ENCODE results near the gene KBTBD3. TPM values are rescaled to one million over a fixed set of nuclear protein-coding genes. Genes with fewer than 3 reads are reported as not detected.

KBTBD3 gene, protein sequence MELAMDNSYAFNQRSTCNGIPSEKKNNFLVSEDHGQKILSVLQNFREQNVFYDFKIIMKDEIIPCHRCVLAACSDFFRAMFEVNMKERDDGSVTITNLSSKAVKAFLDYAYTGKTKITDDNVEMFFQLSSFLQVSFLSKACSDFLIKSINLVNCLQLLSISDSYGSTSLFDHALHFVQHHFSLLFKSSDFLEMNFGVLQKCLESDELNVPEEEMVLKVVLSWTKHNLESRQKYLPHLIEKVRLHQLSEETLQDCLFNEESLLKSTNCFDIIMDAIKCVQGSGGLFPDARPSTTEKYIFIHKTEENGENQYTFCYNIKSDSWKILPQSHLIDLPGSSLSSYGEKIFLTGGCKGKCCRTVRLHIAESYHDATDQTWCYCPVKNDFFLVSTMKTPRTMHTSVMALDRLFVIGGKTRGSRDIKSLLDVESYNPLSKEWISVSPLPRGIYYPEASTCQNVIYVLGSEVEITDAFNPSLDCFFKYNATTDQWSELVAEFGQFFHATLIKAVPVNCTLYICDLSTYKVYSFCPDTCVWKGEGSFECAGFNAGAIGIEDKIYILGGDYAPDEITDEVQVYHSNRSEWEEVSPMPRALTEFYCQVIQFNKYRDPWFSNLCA
- polyA plus RNA-seq (2011; rRNA removed) (6.9 and 9.4 TPM in 2 replicates), polyA plus RNA-seq (2017; fragmentation: RNase III; extraction: RNeasy Plus Mini Kit Qiagen cat#74134 plus additional on column Dnase treatment) (3.3 to 3.7 TPM (median 3.4 TPM) in 3 replicates), polyA minus RNA-seq (2011; rRNA and poly(A)+ RNA removed) (1.5 and 6.2 TPM in 2 replicates)
- polyA plus RNA-seq (2012; cell fraction: cytosol; rRNA removed), result 0.52 and 0.60 TPM in 2 replicates
- polyA plus RNA-seq (2012; cell fraction: nucleus; rRNA removed), result 0.24 TPM in 2 replicates

DNA sequence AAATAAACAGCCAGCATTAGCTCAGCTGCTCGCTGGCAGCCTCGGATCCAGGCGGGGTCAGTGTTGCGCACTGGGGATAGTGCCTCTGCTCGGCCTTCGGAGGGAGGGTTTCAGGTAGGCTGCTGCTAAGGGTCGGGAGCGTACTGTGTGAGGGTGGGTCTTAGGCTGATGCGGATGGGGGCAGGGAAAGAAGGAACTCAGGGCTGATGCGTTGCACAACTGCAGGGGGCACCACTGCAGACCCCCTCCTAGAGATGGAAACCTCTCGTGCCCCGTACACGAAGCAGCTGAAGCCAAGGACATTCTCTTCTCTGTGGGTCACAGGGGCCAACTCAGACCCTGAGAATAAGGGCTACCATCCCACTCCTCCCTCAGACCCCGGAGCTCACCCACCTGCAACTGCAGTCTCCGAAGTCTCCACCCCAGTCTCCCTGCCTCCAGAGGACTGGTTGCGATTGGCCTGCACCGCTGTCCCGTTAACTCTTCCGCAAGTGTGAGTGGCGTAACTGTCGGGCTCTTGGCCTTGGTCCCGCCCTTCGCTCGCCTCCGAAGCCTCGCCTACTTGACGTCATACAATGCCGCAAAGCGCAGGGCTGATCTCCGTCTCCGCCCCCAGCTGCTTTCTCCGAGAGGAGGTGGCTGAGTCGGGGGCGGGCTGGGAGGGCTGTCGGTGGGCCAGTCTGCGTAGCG lies at the start of gene KBTBD3:
Gene KBTBD3 (minus strand): TSS at position 429 of the 690 bp plus-strand sequence. CDS start 18,250 bp downstream, outside the sequence.
- H3K4me2 ChIP-seq, result peak within 1 kb of the TSS; percentile 91
- H3K27ac ChIP-seq, result peak within 1 kb of the TSS; percentile 92 to 95
- H3K4me3 ChIP-seq, result peak within 1 kb of the TSS; percentile 76
- DNase-seq (ENCODE audit: low read depth in 1 of 2, low spot score in 1 of 2), result peak; percentile 71 to 98
- ATAC-seq, result peak; percentile 96 to 98
- ChIA-PET POLR2A (interaction anchor here (0.5 to 1.4 kb wide), 8 partner anchors 10 to 1273 kb away, joined by 3 to 10 read pairs (median 4); partner anchors contain the start of gene MSANTD4), CTCF (interaction anchor here (0.7 kb wide), 1 partner anchor 13 kb away, joined by 3 read pairs; no protein-coding TSS in a partner anchor)
- no peaks in the 10 kb centered on the region for H3K9me3 ChIP-seq
- FAIRE-seq, result no peak
- 0% methylated on average over 2 of the region's 37 CpGs for WGBS (ENCODE audit: missing lambda C conversion rate)
- peaks cover 23% of the 10 kb centered on the region; the same call in 2 of the 3 replicates for H3K4me1 ChIP-seq
- TF ChIP-seq BHLHE40 (IDR thresholded peaks at IDR 0.05; ENCODE audit: low read depth, low read length), result no peak
- no peak for TF ChIP-seq RFX5 (IDR thresholded peaks at IDR 0.05)
- TF ChIP-seq CBX8 (IDR thresholded peaks at IDR 0.05), result no peak
- no peak for TF ChIP-seq MAZ (IDR thresholded peaks at IDR 0.05; ENCODE audit: borderline replicate concordance, low read depth, low read length)
- TF ChIP-seq PHF8 (IDR thresholded peaks at IDR 0.05; ENCODE audit: borderline replicate concordance, low read depth), result peak; percentile 27; the same call in 1 of the 2 replicates
- TF ChIP-seq SMC3 (IDR thresholded peaks at IDR 0.05), result no peak
- TF ChIP-seq JUN (IDR thresholded peaks at IDR 0.05), result peak in 1 of 2 experiments; percentile 16; a peak in 1 of 5 replicates
- no peak for TF ChIP-seq MAX (IDR thresholded peaks at IDR 0.05)
- peak; percentile 45 to 77; a peak in 2 of 4 replicates for TF ChIP-seq CEBPB (IDR thresholded peaks at IDR 0.05)
- no peak for TF ChIP-seq FOSL2 (IDR thresholded peaks at IDR 0.05)
- TF ChIP-seq FOSL2 (CRISPR knock-in tag; IDR thresholded peaks at IDR 0.05), result no peak
- TF ChIP-seq NR3C1 (IDR thresholded peaks at IDR 0.05), result no peak
- no peak for TF ChIP-seq ZSCAN20 (CRISPR knock-in tag; IDR thresholded peaks at IDR 0.05)
- TF ChIP-seq, protein P1, sequence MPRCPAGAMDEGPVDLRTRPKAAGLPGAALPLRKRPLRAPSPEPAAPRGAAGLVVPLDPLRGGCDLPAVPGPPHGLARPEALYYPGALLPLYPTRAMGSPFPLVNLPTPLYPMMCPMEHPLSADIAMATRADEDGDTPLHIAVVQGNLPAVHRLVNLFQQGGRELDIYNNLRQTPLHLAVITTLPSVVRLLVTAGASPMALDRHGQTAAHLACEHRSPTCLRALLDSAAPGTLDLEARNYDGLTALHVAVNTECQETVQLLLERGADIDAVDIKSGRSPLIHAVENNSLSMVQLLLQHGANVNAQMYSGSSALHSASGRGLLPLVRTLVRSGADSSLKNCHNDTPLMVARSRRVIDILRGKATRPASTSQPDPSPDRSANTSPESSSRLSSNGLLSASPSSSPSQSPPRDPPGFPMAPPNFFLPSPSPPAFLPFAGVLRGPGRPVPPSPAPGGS (IDR thresholded peaks at IDR 0.05), result 0 out of 3 replicates have a peak, but pooled peaks have one; percentile 9
- TF ChIP-seq EP300 (IDR thresholded peaks at IDR 0.05), result no peak
- no peak for TF ChIP-seq HES2 (IDR thresholded peaks at IDR 0.05)
- TF ChIP-seq, protein P2, sequence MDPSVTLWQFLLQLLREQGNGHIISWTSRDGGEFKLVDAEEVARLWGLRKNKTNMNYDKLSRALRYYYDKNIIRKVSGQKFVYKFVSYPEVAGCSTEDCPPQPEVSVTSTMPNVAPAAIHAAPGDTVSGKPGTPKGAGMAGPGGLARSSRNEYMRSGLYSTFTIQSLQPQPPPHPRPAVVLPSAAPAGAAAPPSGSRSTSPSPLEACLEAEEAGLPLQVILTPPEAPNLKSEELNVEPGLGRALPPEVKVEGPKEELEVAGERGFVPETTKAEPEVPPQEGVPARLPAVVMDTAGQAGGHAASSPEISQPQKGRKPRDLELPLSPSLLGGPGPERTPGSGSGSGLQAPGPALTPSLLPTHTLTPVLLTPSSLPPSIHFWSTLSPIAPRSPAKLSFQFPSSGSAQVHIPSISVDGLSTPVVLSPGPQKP (IDR thresholded peaks at IDR 0.05; ENCODE audit: low read depth, low read length), result no peak
- no peak for TF ChIP-seq MAFK (IDR thresholded peaks at IDR 0.05; ENCODE audit: partially characterized antibody)
- no peak for TF ChIP-seq EHF (CRISPR knock-in tag; IDR thresholded peaks at IDR 0.05)
- TF ChIP-seq NPAS2 (CRISPR knock-in tag; IDR thresholded peaks at IDR 0.05; ENCODE audit: borderline replicate concordance), result no peak
- TF ChIP-seq NFE2L2 (conservative IDR thresholded peaks at IDR 0.05; ENCODE audit: low read length), result no peak
- TF ChIP-seq HOXB5 (CRISPR knock-in tag; IDR thresholded peaks at IDR 0.05), result no peak
- TF ChIP-seq MYC (IDR thresholded peaks at IDR 0.05; ENCODE audit: borderline replicate concordance, low read length), result no peak
- no peak for TF ChIP-seq RCOR1 (IDR thresholded peaks at IDR 0.05; ENCODE audit: low read depth, low read length)
- TF ChIP-seq CHD4 (IDR thresholded peaks at IDR 0.05; ENCODE audit: borderline replicate concordance), result no peak
- peak; percentile 32; the same call in 2 of the 3 replicates for TF ChIP-seq CTCF (IDR thresholded peaks at IDR 0.05)
- TF ChIP-seq HOXB13 (CRISPR knock-in tag; IDR thresholded peaks at IDR 0.05; ENCODE audit: low read depth), result no peak
- TF ChIP-seq HOXA7 (CRISPR knock-in tag; IDR thresholded peaks at IDR 0.05), result no peak
- TF ChIP-seq PBX3 (IDR thresholded peaks at IDR 0.05), result peak; percentile 54; the same call in 1 of the 2 replicates
- no peak for TF ChIP-seq KDM1A (IDR thresholded peaks at IDR 0.05; ENCODE audit: low read depth)
- TF ChIP-seq POLR2A (IDR thresholded peaks at IDR 0.05; ENCODE audit: low read length), result peak; percentile 38
- TF ChIP-seq, protein P3, sequence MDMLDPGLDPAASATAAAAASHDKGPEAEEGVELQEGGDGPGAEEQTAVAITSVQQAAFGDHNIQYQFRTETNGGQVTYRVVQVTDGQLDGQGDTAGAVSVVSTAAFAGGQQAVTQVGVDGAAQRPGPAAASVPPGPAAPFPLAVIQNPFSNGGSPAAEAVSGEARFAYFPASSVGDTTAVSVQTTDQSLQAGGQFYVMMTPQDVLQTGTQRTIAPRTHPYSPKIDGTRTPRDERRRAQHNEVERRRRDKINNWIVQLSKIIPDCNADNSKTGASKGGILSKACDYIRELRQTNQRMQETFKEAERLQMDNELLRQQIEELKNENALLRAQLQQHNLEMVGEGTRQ (IDR thresholded peaks at IDR 0.05), result no peak
- TF ChIP-seq ZC3H11A (IDR thresholded peaks at IDR 0.05), result no peak

Data from A549 (cell line).